Liver (tissue), 3 donors: ENCODE measurements around the gene SUGP2.

ENCODE experiments used
- ATF3 ChIP-seq: IDR thresholded peaks from 2 replicates; pipeline ENCODE4 v1.6.1; 2016; ENCODE audit warnings: antibody characterized with exemption
- CTCF ChIP-seq: fragments of 150-350 bp; IDR thresholded peaks from 2 replicates; pipeline ENCODE4 v1.5.1; 2017; ENCODE audit warnings: improper control_type of control experiment, low read depth, low read length; ENCODE audit not compliant: missing input control
- FOXA1 ChIP-seq: IDR thresholded peaks from 2 replicates; pipeline ENCODE4 v1.6.1; 2016; ENCODE audit warnings: antibody characterized with exemption
- GABPA ChIP-seq, 2 donors: IDR thresholded peaks in 1 of 2; conservative IDR thresholded peaks in 1 of 2; 2 replicates each; pipeline ENCODE4 v1.6.1; 2016; ENCODE audit warnings: antibody characterized with exemption in 2 of 2, mild to moderate bottlenecking in 1 of 2, moderate library complexity in 1 of 2
- JUND ChIP-seq, 2 donors: IDR thresholded peaks; 2 replicates each; pipeline ENCODE4 v1.6.1; 2016; ENCODE audit warnings: antibody characterized with exemption in 2 of 2
- MAX ChIP-seq: IDR thresholded peaks from 2 replicates; pipeline ENCODE4 v1.6.1; 2016; ENCODE audit warnings: antibody characterized with exemption
- NR2F2 ChIP-seq: IDR thresholded peaks from 2 replicates; pipeline ENCODE4 v1.6.1; 2016; ENCODE audit warnings: antibody characterized with exemption
- RAD21 ChIP-seq, 2 donors: IDR thresholded peaks; 2 replicates each; pipeline ENCODE4 v1.6.1; 2016; ENCODE audit warnings: antibody characterized with exemption in 2 of 2, mild to moderate bottlenecking in 2 of 2
- REST ChIP-seq: IDR thresholded peaks from 2 replicates; pipeline ENCODE4 v1.6.1; 2016; ENCODE audit warnings: antibody characterized with exemption, mild to moderate bottlenecking
- RXRA ChIP-seq, 2 donors: IDR thresholded peaks; 2 replicates each; pipeline ENCODE4 v1.6.1; 2017 to 2018; ENCODE audit warnings: antibody characterized with exemption in 2 of 2, mild to moderate bottlenecking in 1 of 2
- SP1 ChIP-seq: IDR thresholded peaks from 2 replicates; pipeline ENCODE4 v1.6.1; 2018; ENCODE audit warnings: antibody characterized with exemption, mild to moderate bottlenecking
- TAF1 ChIP-seq: conservative IDR thresholded peaks from 2 replicates; pipeline ENCODE4 v1.6.1; 2016; ENCODE audit warnings: antibody characterized with exemption, mild to moderate bottlenecking
- YY1 ChIP-seq: IDR thresholded peaks from 2 replicates; pipeline ENCODE4 v1.6.1; 2016; ENCODE audit warnings: antibody characterized with exemption, mild to moderate bottlenecking
- ZBTB33 ChIP-seq: IDR thresholded peaks from 2 replicates; pipeline ENCODE4 v1.6.1; 2016; ENCODE audit warnings: antibody characterized with exemption
- donor health status: healthy.
- donor health status: healthy.

- TF ChIP-seq ZBTB33 (no peak), ATF3 (no peak), TAF1 (no peak), CTCF (no peak), REST (no peak), MAX (no peak), JUND (IDR thresholded peaks at IDR 0.05) (no peak), SP1 (no peak), RAD21 (IDR thresholded peaks at IDR 0.05) (no peak), GABPA (IDR thresholded peaks at IDR 0.05 in 1 of 2, conservative IDR thresholded peaks at IDR 0.05 in 1 of 2) (no peak), RXRA (IDR thresholded peaks at IDR 0.05) (no peak), YY1 (no peak), FOXA1 (no peak), NR2F2 (no peak)
Measured at GRCh38 chr19:18946335-18946734, 87.0 kb downstream of the SUGP2 start.
